ENCODE measurements around the gene KCNQ5. TPM values are rescaled to one million over a fixed set of nuclear protein-coding genes. Genes with fewer than 3 reads are reported as not detected.

The KCNQ5 gene
- total RNA-seq, 1 donor from 2014 or later = 0.11 TPM

- H3K36me3 ChIP-seq = no peaks in the 10 kb centered on the region
- intact Hi-C loops (cut with micrococcal nuclease) = no loop called here
- H3K4me3 ChIP-seq = no peak overlapping the region
- no peaks in the 10 kb centered on the region for H3K9me3 ChIP-seq (replicated peaks)
- no peaks in the 10 kb centered on the region for H3K4me1 ChIP-seq
- no peaks in the 10 kb centered on the region for H3K27me3 ChIP-seq (ENCODE audit: low read depth)
- DNase-seq = no peak
- no peak for TF ChIP-seq CTCF (IDR thresholded peaks at IDR 0.05; ENCODE audit: borderline replicate concordance)
- no peak overlapping the region for H3K27ac ChIP-seq (replicated peaks)
These were observed 487.8 kb downstream of the KCNQ5 start for GRCh38 chr6:73109659-73110058.

- no peak for TF ChIP-seq CTCF (IDR thresholded peaks at IDR 0.05; ENCODE audit: borderline replicate concordance)
- Histone ChIP-seq H3K27me3 (ENCODE audit: low read depth) (no peaks in the 10 kb centered on the region), H3K9me3 (replicated peaks) (no peaks in the 10 kb centered on the region), H3K4me3 (no peak overlapping the region), H3K36me3 (no peaks in the 10 kb centered on the region), H3K4me1 (no peaks in the 10 kb centered on the region), H3K27ac (replicated peaks) (no peak overlapping the region)
- DNase-seq = no peak
- intact Hi-C loops (cut with micrococcal nuclease) = no loop called here
These were observed 494.5 kb downstream of the KCNQ5 start for GRCh38 chr6:73116330-73116729.

- H3K9me3 ChIP-seq (replicated peaks) = no peaks in the 10 kb centered on the region
- H3K4me1 ChIP-seq = no peaks in the 10 kb centered on the region
- DNase-seq = no peak
- no peak overlapping the region for H3K27ac ChIP-seq (replicated peaks)
- peaks cover 3% of the 10 kb centered on the region for H3K27me3 ChIP-seq (ENCODE audit: low read depth)
- no peaks in the 10 kb centered on the region for H3K36me3 ChIP-seq
- intact Hi-C loops (cut with micrococcal nuclease) = no loop called here
- TF ChIP-seq CTCF (IDR thresholded peaks at IDR 0.05; ENCODE audit: borderline replicate concordance) = no peak
- no peak overlapping the region for H3K4me3 ChIP-seq
These were observed 499.6 kb downstream of the KCNQ5 start for GRCh38 chr6:73121421-73121993.

GRCh38 chr6:73123632-73124329 is 501.9 kb downstream of the KCNQ5 start:
- no peaks in the 10 kb centered on the region for H3K4me1 ChIP-seq
- intact Hi-C loops (cut with micrococcal nuclease) = no loop called here
- H3K4me3 ChIP-seq = no peak overlapping the region
- no peak for DNase-seq
- no peaks in the 10 kb centered on the region for H3K36me3 ChIP-seq
- H3K9me3 ChIP-seq (replicated peaks) = no peaks in the 10 kb centered on the region
- peaks cover 3% of the 10 kb centered on the region for H3K27me3 ChIP-seq (ENCODE audit: low read depth)
- H3K27ac ChIP-seq (replicated peaks) = no peak overlapping the region
- no peak for TF ChIP-seq CTCF (IDR thresholded peaks at IDR 0.05; ENCODE audit: borderline replicate concordance)

- no peaks in the 10 kb centered on the region for H3K9me3 ChIP-seq (replicated peaks)
- no peaks in the 10 kb centered on the region for H3K36me3 ChIP-seq
- no peak overlapping the region for H3K4me3 ChIP-seq
- peak; percentile 77 for TF ChIP-seq CTCF (IDR thresholded peaks at IDR 0.05; ENCODE audit: borderline replicate concordance)
- no peak overlapping the region for H3K27ac ChIP-seq (replicated peaks)
- H3K27me3 ChIP-seq (ENCODE audit: low read depth) = peaks cover 15% of the 10 kb centered on the region
- no peaks in the 10 kb centered on the region for H3K4me1 ChIP-seq
- DNase-seq = peak; percentile 39
- intact Hi-C loops (cut with micrococcal nuclease) = no loop called here
These were observed 508.0 kb downstream of the KCNQ5 start for GRCh38 chr6:73129653-73130443.
